GM12892 (cell line): ENCODE data around the gene PTPRCAP.

Experiments
- POLR2A ChIP-seq: IDR thresholded peaks from 2 replicates; pipeline ENCODE4 v1.6.1; 2011; ENCODE audit warnings: low read depth, low read length, control low read depth
- POLR2AphosphoS5 ChIP-seq: IDR thresholded peaks from 2 replicates; pipeline ENCODE4 v1.6.1; 2011; ENCODE audit warnings: low read depth, low read length, control low read depth
- TAF1 ChIP-seq: IDR thresholded peaks from 2 replicates; pipeline ENCODE4 v1.6.1; 2011; ENCODE audit warnings: low read depth, mild to moderate bottlenecking, control low read depth, low read length, borderline replicate concordance

DNA sequence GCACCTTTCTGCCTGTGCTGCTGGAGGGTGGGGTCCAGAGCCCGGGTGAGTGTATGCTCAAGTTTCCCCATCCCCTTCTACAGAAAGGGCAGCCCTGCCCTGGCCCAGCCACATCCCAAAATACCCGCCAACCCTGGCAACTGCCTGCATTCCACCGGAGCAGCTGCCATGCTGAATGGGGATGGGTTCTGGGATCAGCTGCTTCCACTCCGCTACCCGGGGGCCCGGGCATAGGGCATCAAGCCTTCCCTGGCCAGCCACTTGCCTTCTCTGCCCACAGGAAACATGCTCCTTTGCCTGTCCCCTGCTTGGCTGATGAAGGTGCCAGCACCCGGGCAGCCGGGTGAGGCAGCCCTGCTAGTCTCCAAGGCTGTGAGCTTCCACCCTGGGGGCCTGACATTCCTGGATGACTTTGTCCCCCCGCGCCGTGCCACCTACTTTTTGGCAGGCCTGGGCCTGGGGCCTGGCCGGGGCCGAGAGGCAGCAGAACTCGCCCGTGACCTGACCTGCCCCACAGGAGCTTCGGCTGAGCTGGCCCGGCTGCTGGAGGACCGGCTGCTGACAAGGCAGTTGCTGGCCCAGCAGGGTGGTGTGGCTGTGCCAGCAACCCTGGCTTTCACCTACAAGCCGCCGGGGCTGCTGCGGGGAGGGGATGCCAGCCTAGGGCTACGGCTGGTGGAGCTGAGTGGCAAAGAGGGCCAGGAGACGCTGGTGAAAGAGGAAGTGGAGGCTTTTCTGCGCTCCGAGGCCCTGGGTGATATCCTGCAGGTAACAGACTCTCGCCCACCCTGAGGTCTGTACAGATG, 18.8 kb downstream of the PTPRCAP start:
- TF ChIP-seq POLR2A = no peak
- no peak for TF ChIP-seq POLR2AphosphoS5
- no peak for TF ChIP-seq TAF1
